ENCODE data around the gene MAPK10.

GRCh38 chr4:86159216-86159615, 200.6 kb downstream of the MAPK10 start:
- TF ChIP-seq EZH2 (IDR thresholded peaks at IDR 0.05) (no peak), POLR2AphosphoS5 (IDR thresholded peaks at IDR 0.05; ENCODE audit: borderline replicate concordance, low read depth, low read length) (no peak), FOXP2 (optimal IDR thresholded peaks at IDR 0.05; ENCODE audit: control extremely low read depth, extremely low read length, insufficient read depth) (no peak)

Data from SK-N-MC (cell line).